Naive B cell (primary cell): ENCODE data around the gene SLC35E3. TPM values are rescaled to one million over a fixed set of nuclear protein-coding genes. Genes with fewer than 3 reads are reported as not detected.

Experiments used
- polyA plus RNA-seq, 6 donors: library from polyadenylated mRNA; unstranded; fragments of 300-500 nt; fragmentation: Illumina TruSeq; gene quantifications; one replicate each; pipeline ENCODE4 v1.2.3, GENCODE V29; 2021; ENCODE audit warnings: low read depth in 6 of 6

The SLC35E3 gene
- polyA plus RNA-seq, 6 donors from 2014 or later: 11.4 to 26.2 (median 16.4) TPM

Other genes with a start within 250 kb of the SLC35E3 start
- gene RAP1B, start 135.3 kb upstream of the SLC35E3 start, polyA plus RNA-seq: 100 to 1,000 TPM; 311 to 473 (median 344) TPM
- gene NUP107, start 59.2 kb upstream of the SLC35E3 start, polyA plus RNA-seq: 10 to 100 TPM; 21.5 to 42.2 (median 34.6) TPM
- gene MDM2, start 62.0 kb downstream of the SLC35E3 start, polyA plus RNA-seq: 10 to 100 TPM; 21.6 to 31.1 (median 25.6) TPM
- 10 to 100 TPM in 1 of 6 donors, 1 to 10 TPM in 5; 3.2 to 26.0 (median 7.0) TPM for gene CPM, start 187.0 kb downstream of the SLC35E3 start, polyA plus RNA-seq